HUES64 (cell line): ENCODE results near the gene GMDS.

Experiments
- H3K27ac ChIP-seq: 2 replicates; pipeline ENCODE4 v1.7.0; 2013; ENCODE audit warnings: low read depth, low read length, inconsistent platforms
- H3K27me3 ChIP-seq: 2 replicates; pipeline ENCODE4 v1.6.1; 2013; ENCODE audit warnings: mild to moderate bottlenecking, low read length; ENCODE audit not compliant: insufficient read depth
- H3K36me3 ChIP-seq: 2 replicates; pipeline ENCODE4 v1.6.1; 2013; ENCODE audit warnings: mild to moderate bottlenecking, low read length; ENCODE audit not compliant: insufficient read depth
- H3K4me1 ChIP-seq: 2 replicates; pipeline ENCODE4 v1.6.1; 2013; ENCODE audit warnings: mild to moderate bottlenecking, low read length, moderate library complexity; ENCODE audit not compliant: insufficient read depth
- H3K4me3 ChIP-seq: 2 replicates; pipeline ENCODE4 v1.5.1; 2013; ENCODE audit warnings: mild to moderate bottlenecking, low read length, moderate library complexity
- H3K9ac ChIP-seq: 2 replicates; pipeline ENCODE4 v1.6.1; 2013; ENCODE audit warnings: mild to moderate bottlenecking, low read depth, low read length
- H3K9me3 ChIP-seq: 2 replicates; pipeline ENCODE4 v1.6.1; 2013; ENCODE audit warnings: low read depth, low read length; ENCODE audit not compliant: insufficient read depth
- WGBS: fragments of 150-250, 120-280 bp; methylation state at CpG from one replicate; pipeline ENCODE4 v1.1.7; 2013; ENCODE audit warnings: missing lambda C conversion rate; 5-methylcytosine and 5-hydroxymethylcytosine counted together

The GMDS gene

DNA sequence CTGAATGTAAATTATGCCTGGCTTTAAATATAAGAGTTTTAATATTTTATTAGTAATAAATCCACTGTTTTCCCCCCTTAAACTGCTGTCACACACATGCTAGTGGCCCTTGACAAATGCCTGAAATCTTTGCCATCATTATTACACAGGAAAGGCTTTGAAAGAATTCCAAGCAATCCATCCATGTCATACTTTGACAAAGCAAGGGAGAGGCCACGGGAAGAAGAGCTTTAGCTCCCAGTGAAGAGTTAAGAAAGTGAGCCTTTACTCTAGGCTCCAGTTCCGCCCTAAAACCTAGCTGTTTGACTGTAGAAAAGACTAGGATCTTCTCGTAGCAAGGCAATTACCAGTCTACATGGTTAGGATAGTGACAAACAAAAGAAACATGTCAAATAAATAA, 147.9 kb downstream of the GMDS start:
- H3K9ac ChIP-seq = no peak overlapping the region
- no peak overlapping the region for H3K4me3 ChIP-seq
- WGBS = 86% methylated on average over 3 of the region's 3 CpGs
- H3K4me1 ChIP-seq = peaks cover 7% of the 10 kb centered on the region; the same call in 1 of the 2 replicates
- no peaks in the 10 kb centered on the region for H3K36me3 ChIP-seq
- no peaks in the 10 kb centered on the region for H3K27me3 ChIP-seq
- no peaks in the 10 kb centered on the region for H3K9me3 ChIP-seq
- H3K27ac ChIP-seq = no peak overlapping the region

DNA sequence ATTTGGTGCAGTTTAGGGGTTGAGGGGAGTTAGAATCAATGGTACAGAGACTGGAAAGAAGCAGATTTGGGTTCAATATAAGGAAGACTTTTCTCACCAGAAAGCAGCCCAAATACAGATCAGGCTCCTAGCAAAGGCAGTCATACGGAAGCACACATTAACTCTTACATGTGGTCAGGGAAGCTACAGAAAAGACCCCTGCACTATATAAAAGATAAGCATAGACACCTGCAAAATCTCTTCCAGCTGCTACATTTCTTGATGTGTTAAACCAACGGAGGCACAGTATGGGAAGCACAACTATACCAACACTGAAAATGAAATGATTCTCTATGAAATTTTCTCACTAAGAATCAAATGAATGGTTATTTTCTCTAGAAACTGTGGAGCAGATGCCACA, 150.8 kb downstream of the GMDS start:
- H3K4me1 ChIP-seq = peaks cover 7% of the 10 kb centered on the region; the same call in 1 of the 2 replicates
- no peaks in the 10 kb centered on the region for H3K27me3 ChIP-seq
- H3K4me3 ChIP-seq = no peak overlapping the region
- no peaks in the 10 kb centered on the region for H3K36me3 ChIP-seq
- H3K27ac ChIP-seq = no peak overlapping the region
- 94% methylated on average over 2 of the region's 2 CpGs for WGBS
- H3K9me3 ChIP-seq = no peaks in the 10 kb centered on the region
- H3K9ac ChIP-seq = no peak overlapping the region

DNA sequence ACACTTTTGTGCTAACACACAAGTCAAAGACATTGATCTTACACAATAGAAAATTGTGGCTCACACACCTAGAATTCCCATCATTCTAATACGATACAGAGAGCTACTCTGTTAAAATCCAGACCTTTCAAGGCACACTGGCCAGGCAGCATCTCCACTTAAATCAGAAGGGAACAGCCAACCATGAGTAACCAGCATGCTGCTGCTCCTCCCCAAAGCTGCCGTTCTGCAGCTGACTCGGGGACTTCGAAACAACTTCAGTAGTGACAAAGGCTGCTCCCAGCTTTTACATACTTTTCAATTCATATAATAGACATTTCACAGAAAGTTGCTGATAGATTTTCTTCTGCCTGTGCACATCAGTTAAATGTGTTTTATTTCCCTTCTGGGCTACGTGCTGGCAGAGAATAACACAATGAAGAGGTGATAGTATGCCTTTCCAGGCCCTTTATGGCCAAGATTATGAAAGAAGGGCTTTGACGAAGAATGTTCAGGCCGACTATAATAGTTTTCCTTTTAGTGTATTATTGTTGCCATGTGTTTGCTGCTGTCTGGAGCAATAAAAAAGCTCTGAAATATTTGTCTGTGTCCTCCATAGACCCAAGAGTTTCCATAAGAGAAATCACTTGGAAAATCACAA, 159.0 kb downstream of the GMDS start:
- Histone ChIP-seq H3K27me3 (no peaks in the 10 kb centered on the region), H3K36me3 (no peaks in the 10 kb centered on the region), H3K27ac (no peak overlapping the region), H3K9me3 (no peaks in the 10 kb centered on the region), H3K4me3 (no peak overlapping the region), H3K9ac (no peak overlapping the region), H3K4me1 (no peaks in the 10 kb centered on the region)
- WGBS = 89% methylated on average over 7 of the region's 7 CpGs

DNA sequence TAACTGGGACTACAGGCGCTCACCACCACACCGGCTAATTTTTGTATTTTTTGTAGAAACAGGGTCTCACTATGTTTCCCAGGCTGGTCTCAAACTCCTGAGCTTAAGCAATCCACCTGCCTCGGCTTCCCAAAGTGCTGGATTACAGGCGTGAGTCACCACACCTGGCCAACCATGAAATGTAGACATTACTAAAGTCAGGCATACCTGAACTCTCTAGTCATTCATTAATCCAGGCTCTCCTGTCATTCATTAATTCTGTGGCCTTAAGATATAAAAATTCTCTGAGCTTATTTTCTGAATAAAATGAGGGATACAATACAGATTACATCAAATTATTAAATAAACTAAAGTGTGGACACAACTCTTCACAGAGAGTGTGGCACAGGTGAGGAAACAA, 159.7 kb downstream of the GMDS start:
- no peaks in the 10 kb centered on the region for H3K4me1 ChIP-seq
- no peaks in the 10 kb centered on the region for H3K36me3 ChIP-seq
- WGBS = 97% methylated on average over 4 of the region's 4 CpGs
- H3K9me3 ChIP-seq = no peaks in the 10 kb centered on the region
- H3K27me3 ChIP-seq = no peaks in the 10 kb centered on the region
- no peak overlapping the region for H3K4me3 ChIP-seq
- H3K27ac ChIP-seq = no peak overlapping the region
- H3K9ac ChIP-seq = no peak overlapping the region

DNA sequence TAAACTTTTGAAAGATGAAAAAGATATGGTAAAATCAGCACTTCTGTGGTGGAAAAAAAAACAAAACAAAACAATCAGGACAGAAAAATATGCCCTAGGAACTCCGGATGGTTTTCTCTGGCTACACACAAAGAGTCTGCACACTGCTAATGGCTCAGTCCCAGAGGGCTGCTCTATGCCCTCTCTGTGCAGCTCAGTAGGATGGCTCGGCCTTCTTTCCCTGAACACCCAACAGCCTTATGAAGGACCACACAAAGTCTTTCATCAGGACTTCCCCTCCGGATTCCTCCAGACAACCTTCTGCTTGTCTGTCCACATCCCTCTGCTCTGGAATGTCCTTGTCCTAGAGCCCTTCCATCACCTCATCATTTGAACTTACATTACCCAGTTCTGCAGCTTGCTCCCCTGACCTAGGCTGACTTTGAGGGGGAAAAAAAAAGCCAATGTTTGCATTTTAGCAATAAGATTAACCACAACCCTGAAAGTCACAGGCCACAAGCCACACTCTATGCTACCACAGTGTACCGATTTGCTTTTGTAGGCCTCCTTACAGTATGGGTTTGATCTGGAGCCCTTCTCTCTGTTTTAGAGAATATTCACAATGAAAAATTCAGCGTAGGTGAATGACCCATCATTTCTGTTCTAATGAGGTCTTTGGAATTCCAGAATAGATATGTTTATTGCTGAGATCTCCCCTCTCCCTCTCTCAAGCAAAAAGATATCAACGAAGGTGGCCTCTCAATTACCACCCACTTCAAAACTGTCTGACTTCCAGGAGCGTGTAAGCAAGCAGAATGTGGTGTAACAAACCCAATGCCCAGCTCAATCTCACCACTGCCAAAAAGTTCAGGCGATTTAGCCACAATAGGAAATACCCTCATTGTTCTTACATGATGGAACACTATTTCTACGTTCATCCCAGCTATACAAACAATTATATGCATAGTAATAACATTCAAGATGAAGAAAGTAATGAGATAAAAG, 164.0 kb downstream of the GMDS start:
- Histone ChIP-seq H3K27me3 (no peaks in the 10 kb centered on the region), H3K27ac (no peak overlapping the region), H3K36me3 (no peaks in the 10 kb centered on the region), H3K9me3 (no peaks in the 10 kb centered on the region), H3K4me3 (no peak overlapping the region), H3K9ac (no peak overlapping the region), H3K4me1 (no peaks in the 10 kb centered on the region)
- WGBS = 93% methylated on average over 7 of the region's 9 CpGs

DNA sequence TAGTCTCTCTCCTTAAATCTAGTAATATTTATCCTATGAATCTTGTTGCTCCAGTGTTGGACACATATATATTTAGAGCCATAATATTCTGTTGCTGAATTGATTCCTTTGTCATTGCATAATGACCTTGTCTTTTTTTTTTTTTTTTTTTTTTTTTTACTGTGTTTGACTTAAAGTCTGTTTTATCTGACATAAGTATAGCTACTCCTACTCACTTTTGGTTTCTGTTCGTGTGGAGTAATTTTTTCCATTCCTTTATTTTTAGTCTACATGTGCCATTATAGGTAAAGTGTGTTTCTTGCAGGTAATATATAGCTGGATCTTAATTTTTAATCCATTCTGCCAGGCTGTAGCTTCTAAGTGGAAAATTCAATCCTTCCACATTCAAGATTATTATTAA, 166.5 kb downstream of the GMDS start:
- H3K4me1 ChIP-seq = no peaks in the 10 kb centered on the region
- H3K4me3 ChIP-seq = no peak overlapping the region
- no peak overlapping the region for H3K27ac ChIP-seq
- H3K9ac ChIP-seq = no peak overlapping the region
- no peaks in the 10 kb centered on the region for H3K9me3 ChIP-seq
- H3K36me3 ChIP-seq = no peaks in the 10 kb centered on the region
- WGBS = no CpG with 5 or more reads among the region's 1 CpG
- no peaks in the 10 kb centered on the region for H3K27me3 ChIP-seq

DNA sequence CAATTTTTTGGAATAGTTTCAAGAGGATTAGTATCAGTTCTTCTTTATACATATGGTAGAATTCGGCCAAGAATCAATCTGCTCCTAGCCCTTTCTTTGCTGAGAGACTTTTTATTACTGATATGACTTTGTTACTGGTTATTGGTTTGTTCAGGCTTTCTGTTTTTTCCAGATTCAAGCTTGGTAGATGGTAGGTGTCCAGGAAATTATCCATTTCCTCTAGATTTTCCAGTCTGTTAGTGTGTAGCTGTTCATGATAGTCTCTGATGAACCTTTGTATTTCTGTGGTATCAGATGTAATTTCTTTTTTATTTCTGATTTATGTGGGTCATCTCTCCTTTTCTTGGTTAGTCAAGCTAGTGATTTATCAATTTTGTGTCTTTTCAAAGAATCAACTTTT, 167.6 kb downstream of the GMDS start:
- no peak overlapping the region for H3K9ac ChIP-seq
- H3K9me3 ChIP-seq = no peaks in the 10 kb centered on the region
- no peak overlapping the region for H3K27ac ChIP-seq
- no peak overlapping the region for H3K4me3 ChIP-seq
- no peaks in the 10 kb centered on the region for H3K4me1 ChIP-seq
- no peaks in the 10 kb centered on the region for H3K27me3 ChIP-seq
- no peaks in the 10 kb centered on the region for H3K36me3 ChIP-seq
- WGBS = 100% methylated on average over 1 of the region's 1 CpG

DNA sequence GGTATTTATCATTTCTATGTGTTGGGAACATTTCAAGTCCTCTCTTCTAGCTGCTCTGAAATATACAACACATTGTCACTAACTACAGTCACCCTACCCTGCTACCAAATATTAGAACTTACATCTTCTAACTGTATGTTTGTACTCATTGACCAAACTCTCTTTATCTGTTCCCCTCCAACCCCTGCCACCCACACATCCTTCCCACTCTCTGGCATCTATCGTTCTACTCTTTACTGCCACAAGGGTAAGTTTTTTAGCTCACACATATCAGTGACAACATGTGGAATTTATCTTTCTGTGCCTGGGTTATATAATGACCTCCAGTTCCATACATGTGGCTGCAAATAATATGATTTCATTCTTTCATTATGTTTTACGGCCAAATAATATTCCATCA, 171.9 kb downstream of the GMDS start:
- Histone ChIP-seq H3K27ac (no peak overlapping the region), H3K9ac (no peak overlapping the region), H3K4me3 (no peak overlapping the region), H3K4me1 (no peaks in the 10 kb centered on the region), H3K27me3 (no peaks in the 10 kb centered on the region), H3K9me3 (no peaks in the 10 kb centered on the region), H3K36me3 (no peaks in the 10 kb centered on the region)
- 88% methylated on average over 2 of the region's 2 CpGs for WGBS

DNA sequence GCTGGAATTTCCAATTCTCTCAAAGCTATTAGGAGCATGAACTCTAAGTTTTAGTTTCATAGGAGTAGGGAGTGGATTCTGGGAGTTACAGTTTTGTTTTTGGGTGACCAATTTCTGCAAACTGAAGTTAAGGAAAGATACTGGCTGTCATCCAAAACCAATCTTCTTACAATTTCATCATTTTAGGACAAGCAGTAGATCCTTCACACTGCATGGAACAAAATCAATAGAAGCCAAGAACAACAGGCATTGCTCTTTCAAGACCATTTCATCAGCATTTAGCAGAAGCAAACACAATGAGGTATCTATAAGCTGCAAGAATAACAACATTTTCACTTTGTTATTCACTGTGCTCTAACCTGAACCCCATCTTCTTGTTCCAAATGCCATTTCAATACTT, 173.0 kb downstream of the GMDS start:
- no peaks in the 10 kb centered on the region for H3K36me3 ChIP-seq
- H3K4me1 ChIP-seq = no peaks in the 10 kb centered on the region
- H3K27ac ChIP-seq = no peak overlapping the region
- H3K27me3 ChIP-seq = no peaks in the 10 kb centered on the region
- no peak overlapping the region for H3K4me3 ChIP-seq
- H3K9me3 ChIP-seq = no peaks in the 10 kb centered on the region
- no peak overlapping the region for H3K9ac ChIP-seq

DNA sequence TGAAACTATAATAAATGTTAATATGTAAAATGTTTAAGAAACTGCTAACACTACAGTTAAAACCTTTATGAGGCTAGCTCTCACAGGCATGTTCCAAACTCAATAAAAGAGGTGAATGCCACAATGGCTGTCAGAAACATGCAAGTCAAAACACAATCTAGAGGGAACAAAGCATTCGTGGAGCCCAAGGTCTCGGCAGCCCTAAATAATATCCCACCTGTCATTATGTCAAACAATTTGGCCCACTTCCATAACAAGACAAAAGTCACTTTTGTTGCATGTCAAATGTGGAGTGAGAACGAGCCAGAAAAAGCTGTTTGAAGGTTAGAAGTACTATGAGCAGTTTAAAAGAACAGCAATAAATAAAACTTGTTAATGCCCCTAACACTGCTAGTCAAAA, 181.9 kb downstream of the GMDS start:
- peaks cover 4% of the 10 kb centered on the region; the same call in 1 of the 2 replicates for H3K4me1 ChIP-seq
- H3K36me3 ChIP-seq = no peaks in the 10 kb centered on the region
- no peaks in the 10 kb centered on the region for H3K27me3 ChIP-seq
- no peak overlapping the region for H3K9ac ChIP-seq
- no peak overlapping the region for H3K27ac ChIP-seq
- H3K9me3 ChIP-seq = no peaks in the 10 kb centered on the region
- no peak overlapping the region for H3K4me3 ChIP-seq
- WGBS = 91% methylated on average over 2 of the region's 3 CpGs

DNA sequence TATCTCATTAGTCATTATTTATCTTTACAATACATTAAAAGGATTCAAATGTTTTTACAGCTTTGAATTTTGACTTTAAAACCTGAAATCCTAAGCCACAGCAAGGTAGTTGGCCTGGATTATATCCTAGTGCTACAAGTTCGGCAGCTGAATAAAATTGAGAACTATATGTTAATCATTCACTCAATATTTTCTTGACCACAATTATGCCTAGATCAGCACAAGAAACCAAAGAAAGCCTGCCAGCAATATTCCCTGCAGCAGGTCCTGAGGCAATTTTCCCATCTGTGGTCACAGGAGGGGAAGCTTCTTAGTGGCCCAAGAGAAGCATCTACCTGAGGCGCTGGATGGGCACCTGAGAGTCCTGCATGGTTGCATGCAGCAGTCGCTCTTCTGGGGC, 183.5 kb downstream of the GMDS start:
- H3K36me3 ChIP-seq = no peaks in the 10 kb centered on the region
- no peaks in the 10 kb centered on the region for H3K27me3 ChIP-seq
- H3K4me1 ChIP-seq = peaks cover 4% of the 10 kb centered on the region; the same call in 1 of the 2 replicates
- H3K9me3 ChIP-seq = no peaks in the 10 kb centered on the region
- 97% methylated on average over 3 of the region's 3 CpGs for WGBS
- H3K4me3 ChIP-seq = no peak overlapping the region
- no peak overlapping the region for H3K27ac ChIP-seq
- no peak overlapping the region for H3K9ac ChIP-seq
